Sigmoid colon (tissue), 7 donors: ENCODE data around the gene HOXA1. TPM values are rescaled to one million over a fixed set of nuclear protein-coding genes. Genes with fewer than 3 reads are reported as not detected.

Experiments
- DNase-seq: peaks from one replicate; pipeline ENCODE4 v3.0.0-alpha.2; 2019
- H3K27ac ChIP-seq, 4 donors: fragments of 200-600 bp; sonication (generic); one replicate each; pipeline ENCODE4 v1.5.1; 2016 to 2019; ENCODE audit warnings: mild to moderate bottlenecking in 1 of 4
- H3K27me3 ChIP-seq, 3 donors: fragments of 200-600 bp; sonication (generic); one replicate each; pipeline ENCODE4 v1.5.1; 2019; ENCODE audit warnings: mild to moderate bottlenecking in 1 of 3
- H3K36me3 ChIP-seq, 4 donors: fragments of 200-600 bp; sonication (generic); one replicate each; pipeline ENCODE4 v1.5.1; 2016 to 2019
- H3K4me1 ChIP-seq, 4 donors: fragments of 200-600 bp; sonication (generic); one replicate each; pipeline ENCODE4 v1.5.1; 2017 to 2019
- H3K4me3 ChIP-seq, 4 donors: fragments of 200-600 bp; sonication (generic); one replicate each; pipeline ENCODE4 v1.5.1; 2017 to 2019; ENCODE audit warnings: mild to moderate bottlenecking in 2 of 4, moderate library complexity in 1 of 4
- H3K9me3 ChIP-seq, 4 donors: fragments of 200-600 bp in 3 of 4; sonication (generic) in 3 of 4; one replicate each; pipeline versions ENCODE4 v1.5.1 to v1.6.1; 2013 to 2019
- EP300 ChIP-seq, 4 donors: sonication (generic); formaldehyde crosslinking; IDR thresholded peaks; one replicate each; pipeline ENCODE4 v1.6.1; 2017; ENCODE audit warnings: antibody characterized with exemption in 4 of 4
- POLR2A ChIP-seq, 2 donors: fragments of 450-650 bp; IDR thresholded peaks; one replicate each; pipeline ENCODE4 v1.6.1; 2016; ENCODE audit warnings: antibody characterized with exemption in 2 of 2, mild to moderate bottlenecking in 2 of 2, moderate library complexity in 2 of 2
- POLR2AphosphoS5 ChIP-seq, 4 donors: sonication (generic); formaldehyde crosslinking; IDR thresholded peaks; one replicate each; pipeline ENCODE4 v1.6.1; 2017; ENCODE audit warnings: antibody characterized with exemption in 4 of 4
- WGBS, 2 donors: extraction: QIAGEN DNeasy Blood & Tissue Kit; methylation state at CpG; one replicate each; pipeline ENCODE4 v1.1.7; 2013; 5-methylcytosine and 5-hydroxymethylcytosine counted together
- intact Hi-C: fragments of 100-400 bp; cut with DNase I; formaldehyde crosslinking; loops from one replicate; pipeline ENCODE4 v1.15.1; 2023
- polyA plus RNA-seq, 3 donors: library from polyadenylated mRNA; stranded (reverse); fragments of 200-250 nt; gene quantifications; one replicate each; pipeline ENCODE4 v1.2.3, GENCODE V29; 2013
- total RNA-seq, 4 donors: library from RNA; depleted of rRNA; stranded (reverse); fragments of >200 nt; gene quantifications; one replicate each; pipeline ENCODE4 v1.1.0, GENCODE V29; 2016
- TF ChIP-seq, protein P1 (sequence below), 4 experiments: fragments of 450-650 bp in 3 of 4; fragments of 200-600 bp in 1 of 4; IDR thresholded peaks; one replicate each; pipeline ENCODE4 v1.5.1; 2016 to 2019; ENCODE audit warnings: antibody characterized with exemption in 4 of 4, mild to moderate bottlenecking in 3 of 4, moderate library complexity in 2 of 4
- donor health status: healthy with polysubstance abuse.
- donor health status: Bipolar disorder and iron deficiency.
- donor health status: healthy.

Gene HOXA1
- total and polyA plus RNA-seq, 7 donors: 0.14 to 2.4 (median 1.1) TPM

DNA sequence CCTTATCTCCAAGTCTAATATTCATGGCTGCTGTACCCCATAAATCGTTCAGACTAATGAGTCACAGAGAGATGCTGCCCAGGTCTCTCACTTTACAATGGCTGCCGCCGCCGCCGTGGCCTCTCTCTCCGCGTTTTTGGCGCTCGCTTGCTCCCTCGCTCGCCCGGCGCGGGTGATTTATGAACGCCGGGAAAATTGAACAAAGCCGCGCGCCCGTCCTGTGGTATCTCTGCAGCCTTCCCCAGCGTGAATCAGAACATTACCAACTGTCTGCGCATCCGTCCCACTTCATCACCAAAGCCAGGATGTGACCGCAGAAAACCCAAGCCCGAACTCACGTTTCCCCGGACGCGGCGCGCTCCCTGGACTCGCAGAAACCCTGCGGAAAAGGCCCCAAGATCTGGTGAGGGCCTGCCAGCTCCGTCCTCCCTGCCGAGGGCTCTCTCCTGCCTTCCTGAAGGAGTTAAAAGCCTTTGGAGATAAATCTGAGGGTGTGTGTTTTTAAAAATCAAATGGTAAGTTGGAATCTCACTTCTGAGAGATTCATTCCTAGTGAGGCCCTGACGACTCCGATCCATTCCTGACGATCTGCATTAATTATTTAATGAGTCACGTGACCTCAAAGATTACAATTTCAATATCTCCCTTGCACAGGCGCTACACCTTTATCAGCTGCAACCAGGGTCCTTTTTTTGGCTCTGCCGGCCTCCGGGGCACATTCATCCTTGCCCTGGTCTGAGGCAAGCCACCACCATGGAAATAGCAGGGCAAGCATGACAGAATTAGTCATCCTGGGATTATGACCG lies 28.5 kb upstream of the HOXA1 start:
- TF ChIP-seq POLR2AphosphoS5 (IDR thresholded peaks at IDR 0.05) (peak; percentile 9 to 80 (median 68)), EP300 (IDR thresholded peaks at IDR 0.05) (peak in 1 of 4 donors; percentile 41), POLR2A (IDR thresholded peaks at IDR 0.05) (no peak)
- Histone ChIP-seq H3K4me1 (peaks cover 0 to 67% (median 52%) of the 10 kb centered on the region in 4 donors), H3K27ac (peak overlapping the region; percentile 66 to 99 (median 82)), H3K36me3 (peaks cover 0 to 6% (median 2%) of the 10 kb centered on the region in 4 donors), H3K4me3 (peak overlapping the region in 3 of 4 donors; percentile 4 to 14 (median 12)), H3K27me3 (no peaks in the 10 kb centered on the region), H3K9me3 (no peaks in the 10 kb centered on the region)
- intact Hi-C loops: no loop called here
- DNase-seq: peak; percentile 88
- WGBS, 2 donors: 15 to 72% methylated on average over 43 of the region's 43 CpGs

DNA sequence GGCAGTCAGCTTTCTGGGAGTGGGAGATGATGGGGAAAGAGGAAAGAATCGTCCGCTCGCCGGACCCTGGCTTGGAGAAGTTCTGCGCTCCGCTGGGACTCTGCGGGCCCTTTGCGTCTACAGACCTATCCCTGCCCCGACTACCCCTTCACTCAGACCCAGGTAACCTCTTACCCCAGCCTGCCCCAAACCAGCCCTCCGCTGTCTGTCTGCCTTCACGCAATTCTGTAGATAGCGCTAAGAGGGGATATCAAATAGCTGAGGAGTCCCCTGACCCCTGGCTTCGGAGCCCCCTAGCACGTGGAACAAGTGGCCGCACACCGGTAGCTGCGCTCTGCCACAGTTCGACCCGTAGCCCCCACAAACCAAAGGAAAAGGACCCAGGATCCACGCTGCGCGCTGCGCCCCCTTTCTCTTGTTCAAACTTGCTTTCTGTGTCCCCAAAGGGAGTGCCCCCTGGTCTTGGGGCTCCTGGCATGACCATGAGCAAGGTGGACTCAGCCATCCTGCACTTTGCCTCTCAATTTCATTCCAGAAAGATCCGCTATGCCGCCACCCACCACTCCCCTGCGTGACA lies 27.8 kb upstream of the HOXA1 start:
- Histone ChIP-seq H3K27me3 (no peaks in the 10 kb centered on the region), H3K9me3 (no peaks in the 10 kb centered on the region), H3K4me3 (peak overlapping the region in 3 of 4 donors; percentile 4 to 14 (median 12)), H3K4me1 (peaks cover 0 to 67% (median 47%) of the 10 kb centered on the region in 4 donors), H3K27ac (peak overlapping the region; percentile 66 to 99 (median 82)), H3K36me3 (peaks cover 0 to 6% (median 2%) of the 10 kb centered on the region in 4 donors)
- intact Hi-C loops: no loop called here
- WGBS, 2 donors: 23 to 75% methylated on average over 26 of the region's 26 CpGs
- no peak for DNase-seq
- TF ChIP-seq, protein P1, sequence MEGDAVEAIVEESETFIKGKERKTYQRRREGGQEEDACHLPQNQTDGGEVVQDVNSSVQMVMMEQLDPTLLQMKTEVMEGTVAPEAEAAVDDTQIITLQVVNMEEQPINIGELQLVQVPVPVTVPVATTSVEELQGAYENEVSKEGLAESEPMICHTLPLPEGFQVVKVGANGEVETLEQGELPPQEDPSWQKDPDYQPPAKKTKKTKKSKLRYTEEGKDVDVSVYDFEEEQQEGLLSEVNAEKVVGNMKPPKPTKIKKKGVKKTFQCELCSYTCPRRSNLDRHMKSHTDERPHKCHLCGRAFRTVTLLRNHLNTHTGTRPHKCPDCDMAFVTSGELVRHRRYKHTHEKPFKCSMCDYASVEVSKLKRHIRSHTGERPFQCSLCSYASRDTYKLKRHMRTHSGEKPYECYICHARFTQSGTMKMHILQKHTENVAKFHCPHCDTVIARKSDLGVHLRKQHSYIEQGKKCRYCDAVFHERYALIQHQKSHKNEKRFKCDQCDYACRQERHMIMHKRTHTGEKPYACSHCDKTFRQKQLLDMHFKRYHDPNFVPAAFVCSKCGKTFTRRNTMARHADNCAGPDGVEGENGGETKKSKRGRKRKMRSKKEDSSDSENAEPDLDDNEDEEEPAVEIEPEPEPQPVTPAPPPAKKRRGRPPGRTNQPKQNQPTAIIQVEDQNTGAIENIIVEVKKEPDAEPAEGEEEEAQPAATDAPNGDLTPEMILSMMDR (IDR thresholded peaks at IDR 0.05): no peak
- TF ChIP-seq POLR2AphosphoS5 (IDR thresholded peaks at IDR 0.05): no peak
- no peak for TF ChIP-seq EP300 (IDR thresholded peaks at IDR 0.05)
- no peak for TF ChIP-seq POLR2A (IDR thresholded peaks at IDR 0.05)

DNA sequence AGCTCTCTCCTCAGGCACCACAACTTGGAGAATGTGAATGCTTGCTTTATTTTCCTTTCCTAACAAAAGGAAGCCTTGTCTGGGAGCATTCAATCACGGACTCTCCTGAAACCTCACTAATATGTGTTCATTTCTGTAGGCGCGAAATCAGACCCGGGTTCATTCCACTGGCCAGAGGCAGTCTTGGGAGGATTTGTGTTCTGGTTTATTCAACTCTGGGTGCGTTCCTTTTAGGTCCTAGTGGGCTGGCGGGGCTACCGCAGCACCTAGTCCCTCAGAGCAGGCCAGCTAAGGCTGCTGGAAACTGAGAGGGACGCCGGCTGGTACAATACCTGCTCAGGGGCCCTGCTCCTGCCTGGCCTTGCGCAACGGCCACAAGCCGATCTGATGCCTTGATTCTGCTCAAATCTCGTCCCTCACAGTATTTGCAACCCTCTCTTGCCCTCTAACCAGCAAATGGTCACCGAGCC lies 27.2 kb upstream of the HOXA1 start:
- peak overlapping the region in 2 of 4 donors; percentile 4 to 19 for H3K4me3 ChIP-seq
- peaks cover 0 to 6% (median 2%) of the 10 kb centered on the region in 4 donors for H3K36me3 ChIP-seq
- 17 to 62% methylated on average over 14 of the region's 14 CpGs for WGBS, 2 donors
- H3K27me3 ChIP-seq: no peaks in the 10 kb centered on the region
- no peak for DNase-seq
- no peaks in the 10 kb centered on the region for H3K9me3 ChIP-seq
- peak overlapping the region; percentile 66 to 99 (median 82) for H3K27ac ChIP-seq
- H3K4me1 ChIP-seq: peaks cover 0 to 67% (median 46%) of the 10 kb centered on the region in 4 donors
- intact Hi-C loops: no loop called here
- peak in 1 of 4 donors; percentile 0 for TF ChIP-seq POLR2AphosphoS5 (IDR thresholded peaks at IDR 0.05)
- TF ChIP-seq, protein P1 (IDR thresholded peaks at IDR 0.05): no peak

DNA sequence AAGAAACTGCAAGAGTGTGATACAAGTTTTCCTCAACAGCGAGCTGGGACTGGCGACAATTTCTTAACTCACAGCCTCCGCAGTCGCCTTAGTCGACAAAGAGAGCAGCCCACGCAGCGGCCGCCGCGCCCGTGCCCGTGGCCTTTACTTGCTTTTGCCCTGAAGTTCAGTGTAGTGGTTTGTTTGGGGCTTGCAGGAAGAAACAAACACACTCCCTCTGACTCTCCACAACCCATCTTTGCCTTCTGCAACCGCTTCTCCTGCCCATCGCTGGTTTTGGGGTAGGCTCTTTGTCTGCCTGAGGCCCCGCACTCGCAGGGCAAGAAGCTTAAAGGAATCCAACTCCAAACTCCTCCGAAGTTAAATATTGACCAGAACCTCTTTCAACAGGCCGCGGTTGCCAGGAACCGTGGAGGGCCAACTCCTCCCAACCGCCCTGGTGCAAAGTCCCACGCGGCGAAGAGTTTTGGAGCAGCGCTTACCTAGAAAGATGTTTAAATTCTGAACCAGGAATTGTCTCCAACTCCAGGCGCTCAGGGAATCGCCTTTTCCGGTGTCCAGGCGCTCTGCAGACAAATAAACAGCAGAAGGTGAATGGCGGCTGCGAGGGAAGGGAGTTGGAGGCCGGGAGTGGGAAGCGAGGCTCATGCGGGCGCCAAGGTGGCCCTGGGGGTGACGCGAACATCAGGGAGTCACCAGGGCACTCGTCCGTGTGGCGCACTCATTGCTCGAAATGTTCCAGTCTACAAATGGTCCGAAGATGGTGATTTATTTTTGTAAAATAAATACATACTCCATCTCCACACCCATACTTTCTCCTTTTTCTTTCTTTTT lies 26.5 kb upstream of the HOXA1 start:
- Histone ChIP-seq H3K9me3 (no peaks in the 10 kb centered on the region), H3K4me3 (peak overlapping the region in 3 of 4 donors; percentile 4 to 19 (median 14)), H3K36me3 (peaks cover 0 to 6% (median 2%) of the 10 kb centered on the region in 4 donors), H3K4me1 (peaks cover 0 to 66% (median 46%) of the 10 kb centered on the region in 4 donors), H3K27me3 (no peaks in the 10 kb centered on the region), H3K27ac (peak overlapping the region; percentile 66 to 99 (median 82))
- no peak for DNase-seq
- WGBS, 2 donors: 16 to 69% methylated on average over 42 of the region's 42 CpGs
- intact Hi-C loops: no loop called here
- TF ChIP-seq POLR2AphosphoS5 (IDR thresholded peaks at IDR 0.05) (no peak), POLR2A (IDR thresholded peaks at IDR 0.05) (no peak), EP300 (IDR thresholded peaks at IDR 0.05) (no peak)
- TF ChIP-seq, protein P1 (IDR thresholded peaks at IDR 0.05): no peak
